ENCODE data around the gene INHBB.
A peak's percentile ranks its signal among the peaks of the same experiment; 100 is the strongest.
"Not testable (repeated sequence)": the region's sequence is repeated elsewhere in the genome, so short reads cannot be mapped to it uniquely, and the experiment has no call there.

Gene INHBB

DNA sequence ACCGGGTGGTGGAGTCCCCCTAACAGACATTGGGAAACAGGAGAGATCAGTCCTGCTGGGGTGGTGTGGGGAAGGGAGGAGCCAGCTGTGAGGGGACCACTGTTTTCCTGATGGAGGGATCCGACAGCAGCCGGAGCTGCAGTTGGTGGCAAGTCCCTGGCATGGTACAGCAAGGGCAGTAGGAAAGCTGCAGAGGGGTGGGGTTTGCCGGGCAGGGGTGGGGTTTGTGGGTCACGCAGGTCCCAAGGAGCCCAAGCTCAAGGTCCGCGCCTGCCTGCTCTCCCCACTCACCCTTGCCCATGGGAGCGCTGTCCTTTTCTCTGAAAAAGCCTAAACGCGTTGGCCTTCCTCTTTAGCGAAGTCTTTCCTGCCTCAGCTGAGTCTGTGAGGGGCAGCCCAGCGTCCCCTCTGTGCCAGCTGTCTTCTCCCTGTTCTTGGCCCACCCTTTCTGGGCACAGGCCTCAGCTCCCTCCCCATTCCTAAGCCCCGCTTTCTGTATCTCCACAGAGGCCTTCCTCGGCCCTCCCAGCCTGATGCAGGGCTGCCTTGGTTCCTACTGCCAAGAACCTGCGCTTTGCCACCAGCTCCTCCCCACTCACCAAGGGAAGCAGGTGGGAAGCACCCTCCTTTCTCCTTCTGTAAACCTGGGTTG lies 29.3 kb upstream of the INHBB start:
- no peak for DNase-seq

DNA sequence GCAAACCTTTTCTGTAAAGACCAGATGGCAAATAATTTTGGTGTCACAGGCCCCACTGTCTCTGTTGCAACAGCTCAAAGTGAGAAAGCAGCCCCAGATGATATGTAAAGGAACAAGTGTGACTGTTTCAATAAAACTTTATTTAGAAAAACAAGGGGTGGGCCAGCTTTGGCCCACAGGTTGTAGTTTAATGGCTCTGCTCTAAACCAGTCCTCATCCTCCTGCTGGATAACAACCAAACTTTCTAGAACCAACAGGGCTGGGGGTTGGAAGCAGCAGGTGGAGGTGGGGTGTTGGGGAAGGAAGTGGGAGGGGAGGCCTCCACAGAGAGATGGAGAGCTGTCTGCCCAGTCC lies 28.8 kb upstream of the INHBB start:
- DNase-seq = no peak

DNA sequence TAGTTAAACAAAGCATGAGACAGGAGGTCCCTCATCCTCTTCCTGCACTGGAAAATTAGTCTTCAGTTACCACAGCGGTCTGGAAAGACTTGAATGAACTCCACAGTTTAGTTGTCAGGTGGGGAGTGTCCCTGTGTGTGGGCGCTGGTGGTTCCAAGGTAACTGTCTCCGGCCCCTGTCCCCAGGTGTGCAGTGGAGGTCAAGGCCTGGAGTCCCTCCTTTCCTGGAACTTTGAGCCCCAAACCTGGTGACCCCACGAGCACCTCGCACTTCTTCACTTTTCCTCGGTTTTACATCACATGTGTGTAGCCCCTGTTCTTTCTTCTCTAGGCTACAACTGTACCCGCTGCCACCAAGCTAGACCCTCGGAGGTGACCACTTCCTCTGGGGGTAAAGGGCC lies 28.0 kb upstream of the INHBB start:
- DNase-seq = no peak

DNA sequence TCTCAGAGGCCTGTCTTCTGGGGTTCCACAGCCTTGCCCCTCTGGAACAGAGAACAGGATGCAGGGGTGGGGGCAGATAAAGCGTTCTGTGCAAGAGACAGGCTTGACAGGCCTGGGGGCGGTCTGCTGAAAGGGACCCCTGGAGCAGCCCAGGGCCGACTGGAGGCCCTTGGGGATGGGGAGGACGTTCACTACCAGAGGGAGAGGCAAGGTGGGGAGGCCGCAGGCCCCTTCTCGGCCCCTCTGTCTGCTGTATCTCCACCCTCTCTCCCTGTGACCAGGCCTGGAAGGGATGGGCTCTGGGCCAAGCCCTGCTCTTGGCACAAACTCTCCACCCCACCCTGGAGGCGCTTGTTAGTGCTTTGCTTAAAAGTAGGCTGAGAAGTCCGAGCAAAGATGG lies 27.3 kb upstream of the INHBB start:
- no peak for DNase-seq

DNA sequence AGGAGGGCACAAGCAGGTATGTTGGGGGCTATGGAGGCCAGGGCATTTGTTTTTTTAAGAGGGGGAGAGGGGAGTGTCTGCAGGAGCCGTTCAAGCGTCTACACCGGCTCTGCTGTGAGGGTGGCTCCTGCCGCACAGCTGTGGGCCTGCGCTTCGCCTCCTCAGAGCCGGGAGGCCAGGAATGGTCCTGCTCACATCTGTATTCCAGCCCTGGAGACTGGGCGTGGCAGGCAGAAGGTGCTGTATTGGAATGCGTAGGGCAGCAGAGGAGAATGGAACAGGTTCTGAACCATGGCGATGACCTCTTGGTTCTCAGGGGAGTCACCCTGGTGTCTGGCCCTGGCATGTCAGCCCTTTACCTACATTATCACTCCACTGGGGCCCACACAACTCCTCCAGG lies 26.8 kb upstream of the INHBB start:
- no peak for DNase-seq

DNA sequence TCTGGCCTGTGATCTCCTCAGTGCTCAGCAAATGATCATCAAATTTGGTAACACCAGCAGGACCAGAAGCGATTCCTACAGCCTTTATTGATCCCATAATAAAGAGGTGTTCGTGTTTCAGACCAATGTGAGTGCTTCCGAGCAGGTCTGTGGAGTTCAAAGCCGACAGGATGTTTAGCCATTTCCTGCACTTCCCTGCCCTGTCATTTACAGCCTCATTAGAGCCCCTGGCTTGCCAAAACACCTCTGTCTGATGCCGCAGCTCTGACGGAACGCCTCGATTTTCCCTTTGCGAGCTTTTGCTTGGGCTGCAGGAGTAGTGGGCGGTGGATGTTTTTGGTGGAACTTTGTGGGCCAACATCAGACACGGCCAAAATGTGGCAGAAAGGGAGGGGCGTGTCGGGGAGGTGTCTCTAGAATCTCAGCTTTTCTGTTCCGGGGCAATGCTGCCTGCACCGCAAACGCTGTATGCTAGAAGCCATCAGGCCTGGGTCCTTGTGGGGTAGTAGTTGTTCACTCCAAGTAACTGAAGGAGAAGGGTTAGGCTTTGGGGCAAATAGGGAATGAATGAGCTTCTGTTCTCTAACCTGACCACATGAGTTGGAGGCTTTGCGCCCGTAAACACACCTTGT lies 26.1 kb upstream of the INHBB start:
- DNase-seq = no peak

DNA sequence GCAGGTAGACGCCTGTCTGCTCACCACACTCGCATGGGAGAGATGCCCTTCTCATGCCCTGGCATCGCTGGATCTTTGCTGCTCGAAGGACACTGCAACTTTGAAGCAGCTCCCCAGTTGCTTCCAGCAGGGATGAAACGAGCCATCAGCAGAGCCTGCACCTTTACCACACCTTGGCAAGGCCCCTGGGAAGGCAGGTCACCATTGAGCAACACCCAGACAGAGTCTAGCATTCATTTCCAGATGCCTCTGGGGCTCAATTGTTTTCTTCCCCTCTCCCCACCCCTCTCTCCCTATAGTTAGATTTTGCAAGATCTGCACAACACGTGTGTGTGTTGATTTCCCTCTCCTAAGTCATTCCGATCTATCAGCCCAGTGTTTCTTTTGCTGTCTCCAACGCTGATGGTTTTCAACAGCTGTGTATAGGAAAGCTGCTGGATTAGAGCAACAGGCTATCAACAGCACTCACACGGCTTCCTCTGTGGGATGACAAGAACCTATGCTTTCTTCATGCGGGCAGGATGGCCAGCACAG lies 25.6 kb upstream of the INHBB start:
- no peak for DNase-seq

DNA sequence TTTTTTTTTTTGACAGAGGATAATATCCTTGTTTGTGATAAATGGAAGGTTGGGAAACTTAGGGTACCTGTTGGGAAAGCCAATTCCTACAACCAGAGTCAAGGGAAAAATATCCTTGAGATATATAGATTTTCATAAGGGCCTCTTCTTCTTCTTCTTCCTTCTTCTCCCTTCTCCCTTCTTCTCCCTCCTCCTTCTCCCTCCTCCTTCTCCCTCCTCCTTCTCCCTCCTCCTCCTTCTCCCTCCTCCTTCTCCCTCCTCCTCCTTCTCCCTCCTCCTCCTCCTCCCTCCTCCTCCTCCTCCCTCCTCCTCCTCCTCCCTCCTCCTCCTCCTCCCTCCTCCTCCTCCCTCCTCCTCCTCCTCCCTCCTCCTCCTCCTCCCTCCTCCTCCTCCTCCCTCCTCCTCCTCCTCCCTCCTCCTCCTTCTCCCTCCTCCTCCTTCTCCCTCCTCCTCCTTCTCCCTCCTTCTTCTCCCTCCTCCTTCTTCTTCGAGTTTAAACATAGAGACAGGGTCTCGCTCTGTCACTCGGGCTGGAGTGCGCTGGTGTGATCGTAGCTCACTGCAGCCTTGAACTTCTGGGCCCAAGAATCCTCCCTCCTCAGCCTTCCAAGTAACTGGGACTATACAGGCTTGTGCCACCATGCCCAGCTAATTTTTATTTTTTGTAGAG lies 24.9 kb upstream of the INHBB start:
- not testable (repeated sequence) for DNase-seq

DNA sequence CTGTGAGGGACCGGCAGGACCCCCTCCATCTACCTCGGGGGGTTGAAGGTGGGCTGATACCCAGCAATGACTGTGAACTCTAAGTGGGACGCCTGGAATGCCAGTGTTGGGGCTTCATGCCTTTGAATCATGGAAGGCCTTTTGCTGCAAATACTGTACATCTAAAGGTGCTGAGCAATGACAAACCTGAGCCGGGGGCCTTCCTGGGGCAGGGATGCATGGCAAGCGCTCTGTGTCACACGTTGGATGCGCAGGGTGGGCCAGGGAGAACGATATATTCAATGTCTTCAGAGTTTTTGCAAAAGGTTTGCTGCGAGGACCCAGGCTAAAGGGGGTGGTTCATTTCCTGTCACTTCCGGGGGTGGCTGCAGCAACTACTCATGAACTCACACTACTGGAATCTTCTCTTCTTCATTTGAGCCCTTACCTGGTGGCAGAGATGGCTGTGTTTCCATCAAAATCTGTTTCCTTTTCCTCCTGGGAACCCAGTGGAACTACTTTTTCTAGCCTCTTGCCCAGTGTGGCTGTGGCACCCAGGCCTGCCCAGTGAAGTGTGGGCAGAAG lies 24.1 kb upstream of the INHBB start:
- DNase-seq = no peak

DNA sequence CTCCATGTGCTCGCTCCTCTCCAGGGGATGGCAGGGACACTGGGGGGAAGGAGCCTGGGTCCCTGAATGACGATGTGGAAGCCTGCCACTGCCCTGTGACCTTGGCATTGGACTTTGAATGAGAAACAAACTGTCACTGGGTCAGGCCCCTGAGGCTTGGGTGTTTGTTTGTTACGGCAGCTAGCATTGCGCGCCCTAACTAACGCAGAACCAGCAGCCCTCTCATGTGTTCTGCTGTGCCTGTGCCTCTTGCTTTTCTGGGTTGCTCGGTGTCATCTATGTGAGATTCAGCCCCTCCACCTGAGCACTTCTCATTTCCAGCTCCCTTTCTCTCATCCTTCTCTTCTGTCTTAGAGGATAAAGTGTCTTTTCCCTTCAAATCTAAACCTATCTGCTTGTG lies 23.6 kb upstream of the INHBB start:
- no peak for DNase-seq

DNA sequence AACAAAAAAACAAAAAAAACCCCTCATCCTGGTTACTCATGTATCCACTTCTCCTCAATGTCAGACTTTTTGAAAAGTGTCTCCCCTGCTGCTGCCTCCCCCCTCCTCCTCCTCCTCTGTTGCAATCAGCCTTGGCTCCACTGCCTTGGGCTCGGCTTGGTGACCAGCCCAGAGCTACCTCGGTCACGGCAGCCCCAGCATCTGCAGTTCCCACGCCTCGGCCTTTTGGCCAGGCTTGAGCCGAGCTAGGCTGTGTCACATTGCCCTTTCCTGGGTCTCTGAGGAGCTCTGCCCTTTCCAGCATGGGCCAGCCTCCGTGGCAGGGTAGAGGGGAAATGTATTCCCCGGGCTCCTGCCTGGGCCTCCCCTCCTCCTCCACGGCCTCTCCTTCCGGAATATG lies 22.7 kb upstream of the INHBB start:
- DNase-seq = peak; percentile 23

DNA sequence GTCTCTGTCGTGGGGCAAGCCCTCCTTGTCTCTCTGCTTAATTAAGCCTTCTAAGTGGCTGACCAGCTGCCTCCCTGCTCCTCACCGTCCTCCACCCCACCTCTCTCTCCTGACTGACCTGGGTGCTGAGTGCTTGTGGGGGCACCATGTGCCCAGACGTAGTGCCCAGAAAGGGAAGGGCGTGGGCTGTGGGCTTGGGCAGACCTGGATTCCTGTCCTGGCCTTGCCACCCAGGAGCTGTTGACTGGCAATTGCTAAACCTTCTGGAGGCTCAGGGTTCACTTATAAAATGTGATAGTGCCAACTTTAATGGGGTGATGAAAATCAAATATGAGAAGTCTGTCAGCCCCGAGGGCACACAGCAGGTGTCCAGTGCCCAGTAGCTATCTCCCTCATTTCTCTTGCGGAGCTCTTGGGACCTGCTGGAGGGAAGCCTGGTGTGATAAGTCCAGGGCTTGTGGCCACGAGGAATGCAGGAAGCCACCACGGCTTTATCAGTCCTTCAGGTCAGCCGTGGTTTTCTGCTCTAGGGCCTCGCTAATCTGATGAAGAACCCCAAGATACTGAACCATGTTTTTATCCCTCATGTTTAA lies 22.0 kb upstream of the INHBB start:
- DNase-seq = no peak

DNA sequence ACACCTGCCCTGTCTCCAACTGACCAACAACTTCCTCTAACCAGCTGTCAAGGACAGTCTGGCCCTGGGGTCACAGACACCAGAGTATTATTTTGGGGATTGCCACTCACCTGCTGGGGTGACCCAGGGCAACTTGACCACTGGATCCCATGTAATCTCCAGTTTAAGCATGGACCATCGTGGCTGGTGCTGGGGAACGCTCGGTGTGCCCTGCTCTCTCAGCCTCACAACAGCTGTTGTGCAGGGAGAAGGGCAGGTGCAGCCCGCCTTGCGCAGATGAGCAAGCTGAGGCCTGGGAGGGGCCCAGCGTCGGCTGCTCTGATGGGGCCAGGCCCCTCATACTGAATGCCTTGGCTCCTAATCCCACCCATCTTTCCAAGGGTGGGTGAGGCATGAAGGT lies 21.0 kb upstream of the INHBB start:
- no peak for DNase-seq

DNA sequence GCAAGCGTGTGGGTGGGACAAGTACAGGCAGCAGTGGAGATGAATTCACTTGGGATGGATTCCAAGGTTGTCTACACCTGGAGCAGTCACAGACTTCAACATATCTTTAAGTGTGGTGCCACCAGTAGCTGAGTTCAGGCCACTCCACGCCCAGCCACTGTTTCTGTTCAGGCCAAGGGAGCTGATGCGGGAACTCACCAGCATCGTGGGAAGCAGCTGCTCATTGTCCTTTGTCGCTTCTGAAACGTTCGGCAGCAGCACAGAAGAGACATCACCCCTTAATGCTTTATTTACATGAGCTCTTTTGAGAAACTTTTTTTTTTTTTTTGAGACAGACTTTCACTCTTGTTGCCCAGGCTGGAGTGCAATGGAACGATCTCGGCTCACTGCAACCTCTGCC lies 19.9 kb upstream of the INHBB start:
- DNase-seq = no peak

DNA sequence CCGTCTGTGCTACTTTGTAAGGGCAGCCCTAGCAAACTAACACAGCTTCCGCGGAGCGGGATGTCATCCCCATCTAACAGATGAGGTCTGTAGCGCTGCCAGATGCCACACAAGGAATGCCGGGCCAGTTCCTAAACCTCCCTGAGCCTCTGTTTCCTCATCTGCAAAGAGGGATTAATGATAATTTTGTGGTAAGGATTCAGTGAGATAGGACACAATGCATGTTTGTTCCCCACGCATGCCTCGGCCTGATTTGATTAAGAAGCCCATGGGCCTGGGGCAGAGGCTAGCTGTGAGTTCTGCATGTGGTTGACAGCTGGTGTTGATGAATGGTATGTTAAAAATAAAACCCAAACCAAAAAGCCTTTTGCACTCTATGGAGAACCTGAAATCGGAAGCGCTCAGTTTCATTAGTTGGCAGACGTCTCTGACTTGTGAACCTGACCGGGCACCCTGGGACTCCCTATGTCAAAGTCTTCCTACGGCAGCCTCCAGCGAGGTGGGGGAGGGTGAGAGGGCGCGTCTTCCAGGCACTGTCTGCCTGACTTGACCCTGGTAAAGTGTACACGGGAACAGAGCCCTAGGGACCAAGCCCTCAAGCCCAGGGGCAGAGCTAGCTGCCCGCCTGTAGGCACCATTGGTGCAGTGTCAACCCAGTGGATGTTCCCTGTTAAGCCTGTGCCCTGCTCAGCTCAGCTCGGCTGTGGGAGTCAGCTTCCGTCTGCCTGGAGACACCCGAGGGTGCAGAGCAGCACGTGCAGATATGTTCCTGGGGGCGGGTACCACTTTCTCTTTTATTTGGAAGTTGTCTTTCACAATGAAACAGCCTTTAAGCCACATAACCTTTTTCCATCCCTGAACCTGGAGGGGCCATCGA lies 14.8 kb upstream of the INHBB start:
- DNase-seq = no peak

DNA sequence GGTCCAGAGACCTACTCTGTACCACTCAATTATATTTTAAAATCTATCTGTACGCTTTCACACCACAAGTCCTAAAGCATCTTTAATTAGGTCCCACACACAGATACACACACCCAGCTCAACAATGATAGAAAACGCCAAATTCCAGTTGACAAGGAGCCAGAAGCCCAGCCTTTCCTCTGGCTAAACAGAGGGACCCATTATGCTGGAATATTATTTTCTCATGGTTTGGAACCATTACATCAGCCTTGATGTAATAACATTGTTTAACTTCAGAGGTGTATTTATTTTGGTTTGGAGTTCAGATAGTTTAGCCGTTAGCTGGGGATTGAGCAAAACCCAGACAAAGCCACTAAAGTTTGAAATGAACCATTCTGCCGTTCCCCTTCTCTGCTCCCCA lies 14.0 kb upstream of the INHBB start:
- no peak for DNase-seq

DNA sequence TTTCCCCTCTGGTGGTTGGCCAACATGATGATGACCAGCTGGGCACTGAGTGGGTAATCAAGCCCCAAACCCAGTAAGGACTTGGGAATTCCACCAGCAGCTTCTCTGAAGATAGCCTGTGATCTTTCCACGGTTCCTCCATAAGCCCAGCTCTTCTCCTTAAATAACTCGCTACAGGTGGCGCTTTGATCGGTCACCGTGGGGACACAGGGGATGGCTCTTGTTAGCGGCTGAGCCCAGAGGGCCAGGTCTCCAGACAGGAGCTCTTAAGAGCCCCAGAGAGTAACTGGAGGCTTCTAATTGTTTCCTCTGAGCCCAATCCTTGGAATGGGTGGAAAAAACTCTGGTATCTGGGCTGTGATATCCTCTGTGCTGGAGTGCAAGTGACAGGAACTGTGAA lies 13.6 kb upstream of the INHBB start:
- no peak for DNase-seq

DNA sequence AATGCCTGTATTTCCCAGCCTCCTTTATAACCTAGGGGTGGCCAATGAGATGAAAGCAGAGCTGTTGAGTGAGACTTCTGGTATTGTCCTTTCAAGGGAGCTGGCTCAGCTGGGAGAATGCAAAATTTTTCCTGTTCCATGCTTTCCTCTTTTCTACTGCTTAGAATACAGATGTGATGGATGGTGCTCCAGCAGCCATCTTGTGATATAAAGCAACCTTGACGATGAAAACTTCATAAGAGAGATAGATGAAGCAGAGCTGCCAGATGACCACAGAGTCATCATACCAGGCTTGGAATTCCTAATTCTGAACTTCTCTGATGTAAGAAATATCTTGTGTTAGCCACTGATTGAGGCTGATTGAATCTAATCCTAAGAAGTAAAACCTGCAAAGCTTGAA lies 11.9 kb upstream of the INHBB start:
- no peak for DNase-seq

DNA sequence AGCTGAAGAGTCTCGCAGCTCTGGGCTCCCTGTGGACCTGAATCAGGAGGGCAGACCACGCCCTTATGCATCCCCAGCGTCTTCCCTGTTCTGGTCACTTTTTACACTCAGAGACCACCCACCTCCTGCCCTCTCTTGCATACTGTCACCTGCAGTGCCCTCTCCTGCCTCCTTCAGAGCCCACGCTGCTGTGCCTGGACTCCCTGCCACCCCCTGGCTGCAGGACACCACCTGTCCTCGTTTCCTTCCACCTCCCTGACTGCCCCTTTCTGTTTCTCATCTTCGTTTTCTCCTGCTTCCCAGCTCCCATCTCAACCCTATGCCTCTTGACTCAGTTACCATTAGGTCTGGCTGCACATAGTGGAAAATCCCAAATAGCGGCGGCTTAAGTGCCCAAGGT lies 9.2 kb upstream of the INHBB start:
- no peak for DNase-seq

DNA sequence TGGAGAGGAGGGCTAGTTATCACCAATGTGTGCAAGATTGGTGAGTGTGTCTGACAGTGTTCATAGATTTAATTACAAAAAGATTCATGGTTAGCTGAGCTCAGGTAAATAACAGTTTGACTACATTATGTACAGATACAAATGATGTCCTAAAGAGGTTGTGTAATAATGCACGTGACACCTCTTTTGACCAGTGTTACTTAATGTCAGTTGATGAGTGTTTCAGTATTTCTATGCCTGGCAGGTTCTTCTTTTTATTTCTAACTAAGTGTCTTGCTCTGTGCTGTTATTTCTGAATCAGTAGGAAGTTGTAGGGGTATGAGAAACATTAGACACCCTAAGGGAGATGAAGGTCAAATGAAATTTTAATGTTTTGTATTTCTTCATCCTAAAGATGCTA lies 7.9 kb upstream of the INHBB start:
- no peak for DNase-seq

DNA sequence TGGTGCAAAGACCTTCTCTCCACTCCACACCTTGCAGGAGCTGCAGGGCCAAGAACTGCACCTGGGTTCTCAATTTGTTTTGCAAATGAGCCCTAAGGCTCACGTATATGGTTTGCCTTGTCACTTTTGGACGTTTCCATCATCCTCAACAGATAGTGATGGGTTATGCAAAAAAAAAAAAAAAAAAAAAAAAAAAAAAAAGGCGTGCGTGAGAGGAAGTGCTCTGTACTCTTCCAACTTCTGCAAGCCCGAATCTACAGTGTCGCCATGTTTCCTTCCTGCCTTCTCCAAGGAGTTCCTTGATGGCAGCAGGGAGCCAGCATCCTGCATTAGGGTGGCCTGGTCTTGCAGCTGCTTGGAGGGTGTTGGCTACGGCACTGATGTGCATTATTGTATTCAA lies 4.0 kb upstream of the INHBB start:
- no peak for DNase-seq

DNA sequence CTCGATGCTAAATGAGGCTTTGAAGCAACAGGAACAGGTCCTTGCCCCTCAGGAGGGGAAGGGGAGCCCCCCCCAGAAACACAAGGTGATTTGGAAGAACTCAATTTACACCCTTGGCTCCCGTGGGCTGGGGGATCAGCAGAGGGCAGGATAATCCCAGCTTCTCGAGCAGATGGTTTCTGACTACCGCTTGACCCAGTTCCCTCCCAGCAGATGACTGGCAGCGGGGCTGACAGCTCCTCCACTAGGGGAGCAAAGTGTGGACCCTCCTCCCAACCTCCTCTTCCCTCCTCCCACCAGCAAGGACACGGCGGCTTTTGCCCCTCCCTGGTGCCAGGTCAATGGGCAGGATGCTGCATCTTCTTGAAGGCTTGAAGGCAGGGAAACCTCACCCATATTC lies 3.5 kb upstream of the INHBB start:
- no peak for DNase-seq

DNA sequence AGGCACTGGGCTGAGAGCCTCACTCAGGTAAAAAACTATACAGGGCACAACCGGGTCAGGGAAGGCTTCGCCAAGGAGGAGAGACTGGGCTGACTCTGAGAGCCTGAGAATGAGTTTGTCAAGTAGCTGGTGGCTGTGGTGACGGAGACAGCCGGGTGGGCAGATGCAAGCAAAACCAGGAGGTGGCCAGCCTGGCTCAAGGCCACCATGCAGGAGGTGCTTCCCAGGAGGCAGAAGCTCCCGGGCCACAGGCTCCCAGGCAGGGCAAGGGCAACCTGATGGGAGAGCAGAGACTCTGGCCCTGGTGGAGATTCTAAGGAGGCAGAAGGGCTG lies 2.9 kb upstream of the INHBB start:
- no peak for DNase-seq
